GM23338 (cell line): ENCODE results near the gene NRN1. TPM values are rescaled to one million over a fixed set of nuclear protein-coding genes. Genes with fewer than 3 reads are reported as not detected.

Experiments
- ATAC-seq: fragments of 200-7000 bp; cut with Tn5 transposase; 3 replicates; pipeline ENCODE4 v1.9.1; 2020
- DNase-seq: peaks from one replicate; pipeline ENCODE4 v3.0.0-alpha.2; 2015; ENCODE audit warnings: low spot score
- H2AFZ ChIP-seq: fragments of 200-600 bp; sonication (generic); 2 replicates; pipeline ENCODE4 v1.8.0; 2016; ENCODE audit warnings: antibody characterized with exemption, mild to moderate bottlenecking, moderate library complexity
- H3F3A ChIP-seq: fragments of 200-600 bp; sonication (generic); replicated peaks from 2 replicates; pipeline ENCODE4 v1.8.0; 2017; ENCODE audit warnings: antibody characterized with exemption, mixed run types, low read depth
- H3K27ac ChIP-seq: fragments of 200-600 bp; sonication (generic); 2 replicates; pipeline ENCODE4 v1.6.1; 2016; ENCODE audit warnings: low read depth
- H3K27me3 ChIP-seq: fragments of 200-600 bp; sonication (generic); 2 replicates; pipeline ENCODE4 v1.8.0; 2016; ENCODE audit warnings: mild to moderate bottlenecking, mixed run types, moderate library complexity; ENCODE audit not compliant: insufficient read depth
- H3K36me3 ChIP-seq: fragments of 200-600 bp; sonication (generic); 2 replicates; pipeline ENCODE4 v1.8.0; 2016; ENCODE audit warnings: mild to moderate bottlenecking; ENCODE audit not compliant: insufficient read depth
- H3K4me1 ChIP-seq: fragments of 200-600 bp; sonication (generic); 2 replicates; pipeline ENCODE4 v1.8.0; 2016; ENCODE audit warnings: mild to moderate bottlenecking, moderate library complexity; ENCODE audit not compliant: insufficient read depth
- H3K4me2 ChIP-seq: fragments of 200-600 bp; sonication (generic); 2 replicates; pipeline ENCODE4 v1.7.1; 2017; ENCODE audit warnings: mixed run types
- H3K4me3 ChIP-seq: fragments of 200-600 bp; sonication (generic); 2 replicates; pipeline ENCODE4 v1.6.1; 2016; ENCODE audit warnings: mixed run types
- H3K79me2 ChIP-seq: fragments of 200-600 bp; sonication (generic); replicated peaks from 2 replicates; pipeline ENCODE4 v1.8.0; 2017; ENCODE audit warnings: mild to moderate bottlenecking; ENCODE audit not compliant: insufficient read depth
- H3K9me2 ChIP-seq: fragments of 200-600 bp; sonication (generic); 2 replicates; pipeline ENCODE4 v1.8.0; 2017; ENCODE audit not compliant: insufficient read depth
- H4K20me1 ChIP-seq: fragments of 200-600 bp; sonication (generic); replicated peaks from 2 replicates; pipeline ENCODE4 v1.8.0; 2017; ENCODE audit warnings: mild to moderate bottlenecking; ENCODE audit not compliant: insufficient read depth
- H3K27ac Mint-ChIP-seq: 2 replicates; pipeline ENCODE4 v1.8.0; 2020; ENCODE audit warnings: inconsistent platforms, mild to moderate bottlenecking, moderate library complexity, mixed read lengths
- H3K27me3 Mint-ChIP-seq: 3 replicates; pipeline ENCODE4 v1.8.0; 2022; ENCODE audit warnings: low read depth, mild to moderate bottlenecking, moderate library complexity, mixed read lengths, inconsistent platforms; ENCODE audit not compliant: insufficient read depth, poor library complexity
- H3K36me3 Mint-ChIP-seq: 3 replicates; pipeline ENCODE4 v1.8.0; 2021; ENCODE audit warnings: low read depth, mild to moderate bottlenecking, inconsistent platforms, moderate library complexity, mixed read lengths
- H3K4me1 Mint-ChIP-seq: 3 replicates; pipeline ENCODE4 v1.8.0; 2020; ENCODE audit warnings: mild to moderate bottlenecking, inconsistent platforms, mixed read lengths
- H3K4me3 Mint-ChIP-seq: 3 replicates; pipeline ENCODE4 v1.8.0; 2021; ENCODE audit warnings: moderate library complexity, mild to moderate bottlenecking, inconsistent platforms, mixed read lengths
- H3K9me3 Mint-ChIP-seq: 3 replicates; pipeline ENCODE4 v1.8.0; 2020; ENCODE audit warnings: moderate library complexity, mild to moderate bottlenecking, inconsistent platforms, mixed read lengths
- CREB1 ChIP-seq: fragments of 250-450 bp; sonication (Bioruptor Pico); IDR thresholded peaks from 2 replicates; pipeline ENCODE4 v1.5.0; 2020; ENCODE audit warnings: low read depth, mild to moderate bottlenecking, moderate library complexity
- EZH2 ChIP-seq: fragments of 200-600 bp; sonication (generic); IDR thresholded peaks from one replicate; pipeline ENCODE4 v1.8.0; 2017; ENCODE audit warnings: antibody characterized with exemption, mild to moderate bottlenecking, low read depth; ENCODE audit not compliant: unreplicated experiment
- EZH2phosphoT487 ChIP-seq: fragments of 200-600 bp; sonication (generic); IDR thresholded peaks from one replicate; pipeline ENCODE4 v1.8.1; 2018; ENCODE audit warnings: antibody characterized with exemption; ENCODE audit not compliant: unreplicated experiment
- JUNB ChIP-seq: IDR thresholded peaks from one replicate; pipeline ENCODE4 v1.6.1; 2016; ENCODE audit warnings: antibody characterized with exemption; ENCODE audit not compliant: unreplicated experiment
- NANOG ChIP-seq: IDR thresholded peaks from 2 replicates; pipeline ENCODE4 v1.6.1; 2016; ENCODE audit warnings: antibody characterized with exemption, borderline replicate concordance
- POLR2AphosphoS5 ChIP-seq: IDR thresholded peaks from 2 replicates; pipeline ENCODE4 v1.6.1; 2016; ENCODE audit warnings: antibody characterized with exemption, low read depth
- REST ChIP-seq: IDR thresholded peaks from one replicate; pipeline ENCODE4 v1.6.1; 2018; ENCODE audit warnings: antibody characterized with exemption; ENCODE audit not compliant: unreplicated experiment
- ZNF331 ChIP-seq: fragments of 250-450 bp; sonication (Bioruptor Pico); IDR thresholded peaks from 2 replicates; pipeline ENCODE4 v1.5.0; 2020; ENCODE audit warnings: low read depth, mild to moderate bottlenecking, moderate library complexity
- ZNF462 ChIP-seq: fragments of 250-450 bp; sonication (Bioruptor Pico); IDR thresholded peaks from 2 replicates; pipeline ENCODE4 v1.5.0; 2020; ENCODE audit warnings: mild to moderate bottlenecking, moderate library complexity
- polyA plus RNA-seq: library from polyadenylated mRNA; unstranded; fragments of >200 nt; fragmentation: Nextera tagmentation; extraction: Ambion mirVana; gene quantifications from 2 replicates; pipeline ENCODE4 v1.2.1, GENCODE V29; 2016
- total RNA-seq: library from RNA; depleted of rRNA; stranded (reverse); fragments of >200 nt; shearing (Covaris generic); gene quantifications from 2 replicates; pipeline ENCODE4 v1.2.3, GENCODE V29; 2014

The NRN1 gene
- total and polyA plus RNA-seq, 2 experiments from 2014 or later: 0.71 TPM; not detected in 1

GRCh38 chr6:6004390-6004995, 2.2 kb downstream of the NRN1 start (continued):
- no peak for TF ChIP-seq REST
- no peak for TF ChIP-seq JUNB
- no peak for TF ChIP-seq POLR2AphosphoS5
- TF ChIP-seq EZH2phosphoT487: peak; percentile 50
- TF ChIP-seq ZNF331 (CRISPR knock-in tag): no peak
- TF ChIP-seq EZH2: peak; percentile 73
- no peak for TF ChIP-seq NANOG
- no peak for TF ChIP-seq CREB1

- H3F3A ChIP-seq: peaks cover 40% of the 10 kb centered on the region
- H3K27ac ChIP-seq: no peak overlapping the region
- H4K20me1 ChIP-seq: peaks cover 12% of the 10 kb centered on the region; the same call in 1 of the 2 replicates
- peaks cover 2% of the 10 kb centered on the region for H3K9me3 Mint-ChIP-seq
- ATAC-seq (peak; percentile 13), DNase-seq (peak; percentile 76)
- peaks cover 72% of the 10 kb centered on the region for H3K4me1 ChIP-seq
- H3K27me3 ChIP-seq: peaks cover 96% of the 10 kb centered on the region
- peak overlapping the region; percentile 75 for H3K4me3 Mint-ChIP-seq
- H3K36me3 Mint-ChIP-seq: peaks cover 3% of the 10 kb centered on the region; the same call in 1 of the 3 replicates
- H2AFZ ChIP-seq: peak overlapping the region; percentile 85
- no peak overlapping the region for H3K27ac Mint-ChIP-seq
- TF ChIP-seq ZNF462 (CRISPR knock-in tag): no peak
- peak; percentile 86 for TF ChIP-seq EZH2
- peak; percentile 87 for TF ChIP-seq EZH2phosphoT487
- no peaks in the 10 kb centered on the region for H3K36me3 ChIP-seq
- peak overlapping the region; percentile 89 for H3K4me2 ChIP-seq
- peaks cover 97% of the 10 kb centered on the region for H3K27me3 Mint-ChIP-seq
- H3K79me2 ChIP-seq: no peaks in the 10 kb centered on the region
- H3K9me2 ChIP-seq: no peaks in the 10 kb centered on the region
- peak overlapping the region; percentile 77 for H3K4me3 ChIP-seq
- peaks cover 58% of the 10 kb centered on the region for H3K4me1 Mint-ChIP-seq
Measured at GRCh38 chr6:6003621-6004366, 2.9 kb downstream of the NRN1 start.
